H1 (cell line): ENCODE results near the gene MAP3K10. TPM values are rescaled to one million over a fixed set of nuclear protein-coding genes. Genes with fewer than 3 reads are reported as not detected.

Source experiments
- CTCF ChIA-PET: fragments of 300-600 bp; sonication (Branson Sonifier 250); formaldehyde crosslinking; loops from one replicate; lab custom pipeline; 2021; ENCODE audit not compliant: partially characterized antibody; lab: Charles Lee
- POLR2A ChIA-PET: fragments of 300-600 bp; sonication (Branson Sonifier 250); formaldehyde crosslinking; loops from one replicate; lab custom pipeline; 2021; ENCODE audit warnings: inconsistent platforms; ENCODE audit not compliant: partially characterized antibody; lab: Charles Lee
- DNase-seq, 2 experiments: peaks; one replicate each; pipeline versions ENCODE4 v3.0.0 to v3.0.0-alpha.2; 2010 to 2022; ENCODE audit warnings: low spot score in 2 of 2, low read depth in 1 of 2, mixed read lengths in 1 of 2
- FAIRE-seq: peaks from 2 replicates; lab custom pipeline; 2011; peaks lifted over from hg19 to GRCh38; lab: Jason Lieb, UNC
- H2AFZ ChIP-seq: 2 replicates; pipeline ENCODE4 v1.8.1; 2012; ENCODE audit warnings: low read length, inconsistent platforms
- H2AK5ac ChIP-seq: 2 replicates; pipeline ENCODE4 v1.6.1; 2013; ENCODE audit warnings: low read depth, low read length
- H2BK120ac ChIP-seq: replicated peaks from 2 replicates; pipeline ENCODE3; 2013; ENCODE audit warnings: low read depth, low read length, inconsistent platforms
- H2BK12ac ChIP-seq: 2 replicates; pipeline ENCODE4 v1.6.1; 2013; ENCODE audit warnings: low read depth, low read length
- H2BK15ac ChIP-seq: 2 replicates; pipeline ENCODE4 v1.6.1; 2013; ENCODE audit warnings: low read length
- H2BK20ac ChIP-seq: 2 replicates; pipeline ENCODE4 v1.6.1; 2013; ENCODE audit warnings: low read length
- H2BK5ac ChIP-seq: 2 replicates; pipeline ENCODE4 v1.6.1; 2013; ENCODE audit warnings: low read depth, low read length
- H3K14ac ChIP-seq: 2 replicates; pipeline ENCODE4 v1.6.1; 2013; ENCODE audit warnings: inconsistent platforms; ENCODE audit not compliant: insufficient read length
- H3K18ac ChIP-seq: 2 replicates; pipeline ENCODE4 v1.6.1; 2013; ENCODE audit warnings: low read length; ENCODE audit errors: extremely low read depth
- H3K23ac ChIP-seq: 2 replicates; pipeline ENCODE4 v1.6.1; 2013; ENCODE audit warnings: inconsistent platforms; ENCODE audit not compliant: insufficient read length
- H3K23me2 ChIP-seq: 2 replicates; pipeline ENCODE4 v1.6.1; 2013; ENCODE audit warnings: low read depth, low read length
- H3K27ac ChIP-seq: 2 replicates; pipeline ENCODE4 v1.6.1; 2011; ENCODE audit warnings: low read depth, low read length, inconsistent platforms
- H3K27me3 ChIP-seq, 4 experiments: replicated peaks in 1 of 4; 1 replicate in 1 of 4; 2 replicates in 3 of 4; pipeline versions ENCODE4 v1.6.1 to v1.8.1; 2011 to 2013; ENCODE audit warnings: low read length in 3 of 4, mild to moderate bottlenecking in 3 of 4, inconsistent platforms in 2 of 4, mixed read lengths in 2 of 4, moderate library complexity in 1 of 4; ENCODE audit not compliant: control insufficient read depth in 3 of 4, insufficient read depth in 3 of 4; ENCODE audit errors: extremely low read depth in 1 of 4
- H3K36me3 ChIP-seq, 4 experiments: 2 replicates each; pipeline versions ENCODE4 v1.6.1 to v1.8.1; 2011 to 2013; ENCODE audit warnings: mild to moderate bottlenecking in 4 of 4, low read length in 3 of 4, moderate library complexity in 2 of 4, control low read depth in 1 of 4, inconsistent platforms in 1 of 4; ENCODE audit not compliant: insufficient read depth in 4 of 4, control insufficient read depth in 2 of 4
- H3K4ac ChIP-seq: replicated peaks from 2 replicates; pipeline ENCODE3; 2013; ENCODE audit warnings: low read length, low read depth, mixed read lengths, inconsistent platforms; ENCODE audit not compliant: insufficient read length
- H3K4me1 ChIP-seq, 4 experiments: replicated peaks in 1 of 4; 1 replicate in 1 of 4; 2 replicates in 3 of 4; pipeline versions ENCODE4 v1.6.1 to v1.8.1; 2011 to 2013; ENCODE audit warnings: low read length in 3 of 4, inconsistent platforms in 2 of 4, mixed read lengths in 1 of 4; ENCODE audit not compliant: insufficient read depth in 4 of 4, control insufficient read depth in 3 of 4
- H3K4me2 ChIP-seq, 2 experiments: 2 replicates each; pipeline versions ENCODE4 v1.6.1 to v1.8.1; 2011 to 2013; ENCODE audit warnings: low read depth in 2 of 2, low read length in 2 of 2, control low read depth in 1 of 2, inconsistent platforms in 1 of 2, mild to moderate bottlenecking in 1 of 2; ENCODE audit not compliant: insufficient read depth in 1 of 2
- H3K4me3 ChIP-seq, 4 experiments: fragments of 200-600, 300-600 bp in 1 of 4; sonication (generic), shearing (Covaris generic), sonication (Bioruptor Twin) in 1 of 4; 2 replicates each; pipeline versions ENCODE4 v1.5.1 to v1.8.1; 2011 to 2016; ENCODE audit warnings: low read length in 4 of 4, low read depth in 3 of 4, control low read depth in 2 of 4, inconsistent platforms in 2 of 4, mild to moderate bottlenecking in 2 of 4, mixed read lengths in 1 of 4, moderate library complexity in 1 of 4; ENCODE audit not compliant: insufficient read depth in 2 of 4; ENCODE audit errors: extremely low read depth in 1 of 4
- H3K56ac ChIP-seq: replicated peaks from 2 replicates; pipeline ENCODE3; 2013; ENCODE audit warnings: low read depth, mild to moderate bottlenecking, mixed read lengths, low read length, inconsistent platforms; ENCODE audit not compliant: insufficient read length
- H3K79me1 ChIP-seq: 2 replicates; pipeline ENCODE4 v1.6.1; 2013; ENCODE audit warnings: low read depth, low read length, control low read depth
- H3K79me2 ChIP-seq, 2 experiments: 2 replicates each; pipeline versions ENCODE4 v1.6.1 to v1.8.1; 2012 to 2013; ENCODE audit warnings: low read length in 2 of 2, mild to moderate bottlenecking in 2 of 2, inconsistent platforms in 1 of 2; ENCODE audit not compliant: insufficient read depth in 2 of 2, control insufficient read depth in 1 of 2
- H3K9ac ChIP-seq, 4 experiments: replicated peaks in 1 of 4; 1 replicate in 1 of 4; 2 replicates in 3 of 4; pipeline versions ENCODE4 v1.6.1 to v1.8.1; 2011 to 2013; ENCODE audit warnings: low read depth in 3 of 4, low read length in 3 of 4, control low read depth in 2 of 4, mild to moderate bottlenecking in 2 of 4, moderate library complexity in 2 of 4, inconsistent platforms in 1 of 4; ENCODE audit errors: extremely low read depth in 1 of 4
- H3K9me3 ChIP-seq, 2 experiments: 2 replicates each; pipeline versions ENCODE4 v1.6.1 to v1.8.1; 2012 to 2013; ENCODE audit warnings: mild to moderate bottlenecking in 2 of 2, moderate library complexity in 2 of 2, control low read depth in 1 of 2, inconsistent platforms in 1 of 2, low read depth in 1 of 2, low read length in 1 of 2, mixed read lengths in 1 of 2; ENCODE audit not compliant: insufficient read depth in 2 of 2
- H4K20me1 ChIP-seq, 2 experiments: replicated peaks in 1 of 2; 2 replicates each; pipeline versions ENCODE3 to v1.8.1; 2011 to 2013; ENCODE audit warnings: inconsistent platforms in 2 of 2, low read length in 2 of 2, mild to moderate bottlenecking in 1 of 2; ENCODE audit not compliant: insufficient read depth in 2 of 2, control insufficient read depth in 1 of 2
- H4K5ac ChIP-seq: 2 replicates; pipeline ENCODE4 v1.6.1; 2013; ENCODE audit warnings: low read length, low read depth, mixed read lengths, inconsistent platforms; ENCODE audit not compliant: insufficient read length
- H4K8ac ChIP-seq: 2 replicates; pipeline ENCODE4 v1.8.0; 2013; ENCODE audit warnings: mild to moderate bottlenecking, moderate library complexity, low read length, inconsistent platforms; ENCODE audit not compliant: insufficient read depth; ENCODE audit errors: extremely low read depth
- H4K91ac ChIP-seq: replicated peaks from 2 replicates; pipeline ENCODE3; 2013; ENCODE audit warnings: low read length, mixed read lengths, inconsistent platforms; ENCODE audit not compliant: insufficient read length
- BCL11A ChIP-seq, 2 experiments: IDR thresholded peaks; one replicate each; pipeline ENCODE4 v1.6.1; 2011; ENCODE audit warnings: low read depth in 2 of 2, low read length in 2 of 2, mild to moderate bottlenecking in 2 of 2
- CEBPB ChIP-seq: IDR thresholded peaks from 2 replicates; pipeline ENCODE4 v1.6.1; 2012; ENCODE audit warnings: low read depth, low read length
- EP300 ChIP-seq, 2 experiments: IDR thresholded peaks; 1 replicate in 1 of 2; 2 replicates in 1 of 2; pipeline ENCODE4 v1.6.1; 2011 to 2012; ENCODE audit warnings: low read depth in 2 of 2, low read length in 2 of 2, mild to moderate bottlenecking in 2 of 2, borderline replicate concordance in 1 of 2, inconsistent platforms in 1 of 2, moderate library complexity in 1 of 2
- GTF2F1 ChIP-seq: IDR thresholded peaks from 2 replicates; pipeline ENCODE4 v1.6.1; 2012; ENCODE audit warnings: low read depth, low read length, improper control_type of control experiment, borderline replicate concordance
- HDAC2 ChIP-seq, 2 experiments: fragments of 300-600 bp in 1 of 2; sonication (generic) in 1 of 2; IDR thresholded peaks; 2 replicates each; pipeline ENCODE4 v1.6.1; 2011 to 2012; ENCODE audit warnings: low read depth in 2 of 2, low read length in 2 of 2, mild to moderate bottlenecking in 2 of 2, moderate library complexity in 2 of 2, borderline replicate concordance in 1 of 2, inconsistent platforms in 1 of 2
- NRF1 ChIP-seq: IDR thresholded peaks from 2 replicates; pipeline ENCODE4 v1.6.1; 2011; ENCODE audit warnings: mild to moderate bottlenecking, low read depth, low read length, improper control_type of control experiment
- RAD21 ChIP-seq, 2 experiments: IDR thresholded peaks in 1 of 2; conservative IDR thresholded peaks in 1 of 2; 2 replicates each; pipeline ENCODE4 v1.6.1; 2011; ENCODE audit warnings: low read depth in 2 of 2, low read length in 2 of 2, improper control_type of control experiment in 1 of 2, inconsistent platforms in 1 of 2, mild to moderate bottlenecking in 1 of 2, moderate library complexity in 1 of 2
- RBBP5 ChIP-seq: IDR thresholded peaks from 2 replicates; pipeline ENCODE4 v1.7.1; 2012; ENCODE audit warnings: low read depth, mild to moderate bottlenecking, inconsistent platforms, low read length, moderate library complexity, borderline replicate concordance
- SIN3A ChIP-seq, 2 experiments: IDR thresholded peaks in 1 of 2; conservative IDR thresholded peaks in 1 of 2; 2 replicates each; pipeline ENCODE4 v1.6.1; 2011 to 2012; ENCODE audit warnings: low read length in 2 of 2, improper control_type of control experiment in 1 of 2, low read depth in 1 of 2, mild to moderate bottlenecking in 1 of 2
- SIRT6 ChIP-seq: IDR thresholded peaks from one replicate; pipeline ENCODE4 v1.7.1; 2012; ENCODE audit warnings: low read length, inconsistent platforms
- SP1 ChIP-seq: IDR thresholded peaks from 2 replicates; pipeline ENCODE4 v1.6.1; 2011; ENCODE audit warnings: low read depth, low read length
- SUZ12 ChIP-seq: fragments of 200-600 bp; sonication (generic); IDR thresholded peaks from 2 replicates; pipeline ENCODE4 v1.6.1; 2012; ENCODE audit warnings: mild to moderate bottlenecking, inconsistent platforms, low read length, moderate library complexity, mixed read lengths
- TAF1 ChIP-seq: IDR thresholded peaks from 2 replicates; pipeline ENCODE4 v1.6.1; 2011; ENCODE audit warnings: mild to moderate bottlenecking, low read depth, low read length
- WGBS, 2 experiments: shearing (Covaris generic) in 1 of 2; methylation state at CpG; one replicate each; pipeline versions ENCODE4 v1.1.6 to v1.1.7; 2013 to 2015; ENCODE audit warnings: low lambda C conversion rate in 2 of 2, mixed read lengths in 2 of 2, inconsistent platforms in 1 of 2, low coverage in 1 of 2, missing lambda C conversion rate in 1 of 2; ENCODE audit not compliant: insufficient replicate concordance in 2 of 2, insufficient coverage in 1 of 2, insufficient read length in 1 of 2; ENCODE audit errors: extremely low coverage in 1 of 2, missing lambda C conversion rate in 1 of 2; 5-methylcytosine and 5-hydroxymethylcytosine counted together
- polyA plus RNA-seq, 7 experiments: library from polyadenylated mRNA; depleted of rRNA in 3 of 7; stranded (reverse) in 5 of 7; unstranded in 2 of 7; fragments of >200 nt in 5 of 7; fragments of 200-250 nt in 2 of 7; gene quantifications; 1 replicate in 5 of 7; 2 replicates in 1 of 7; 4 replicates in 1 of 7; pipeline versions ENCODE4 v1.2.1 to v1.2.3, GENCODE V29; 2011 to 2013; ENCODE audit warnings: missing spikeins in 2 of 7, mixed read lengths in 2 of 7
- total RNA-seq: library from RNA; stranded (reverse); fragmentation: NEBNext Ultra II Directional; extraction: Animal tissue kit (Norgen Biotek cat#: 25700); gene quantifications from 2 replicates; pipeline ENCODE4 v1.2.1, GENCODE V29; 2021

MAP3K10 gene
- total and polyA plus RNA-seq, 2 of the 8 experiments (the other 6 are each of a cell fraction or from before 2014, with no cell fraction given): 4.9 to 15.9 TPM

GRCh38 chr19:40159744-40160143 is 31.5 kb upstream of the MAP3K10 start:
- Histone ChIP-seq H3K4ac (no peak overlapping the region), H2BK5ac (no peak overlapping the region), H2BK20ac (no peak overlapping the region), H2AK5ac (no peak overlapping the region), H4K20me1 (no peaks in the 10 kb centered on the region), H3K4me2 (no peak overlapping the region), H3K27me3 (no peaks in the 10 kb centered on the region; a peak in 1 of 7 replicates), H2BK15ac (no peak overlapping the region), H3K4me3 (no peak overlapping the region), H3K9ac (no peak overlapping the region), H3K56ac (no peak overlapping the region), H3K9me3 (peaks cover 0 to 3% of the 10 kb centered on the region in 2 experiments; a peak in 1 of 4 replicates), H2BK12ac (no peak overlapping the region), H4K91ac (no peak overlapping the region), H3K36me3 (no peaks in the 10 kb centered on the region), H3K14ac (no peak overlapping the region), H4K8ac (no peak overlapping the region), H3K18ac (no peak overlapping the region), H3K27ac (no peak overlapping the region), H2AFZ (no peak overlapping the region), H3K23ac (no peak overlapping the region), H3K79me1 (no peaks in the 10 kb centered on the region), H3K4me1 (no peaks in the 10 kb centered on the region), H4K5ac (no peak overlapping the region), H3K79me2 (no peaks in the 10 kb centered on the region), H2BK120ac (no peak overlapping the region), H3K23me2 (no peaks in the 10 kb centered on the region)
- FAIRE-seq: no peak
- ChIA-PET CTCF (interaction anchor here (1.1 to 5.0 kb wide), 4 partner anchors 15 to 178 kb away, joined by 3 to 37 read pairs (median 4); no protein-coding TSS in a partner anchor), POLR2A (no interaction called here)
- no peak for TF ChIP-seq SUZ12
- TF ChIP-seq RAD21 (IDR thresholded peaks at IDR 0.05 in 1 of 2, conservative IDR thresholded peaks at IDR 0.05 in 1 of 2; ENCODE audit: low read depth in 2 of 2, low read length in 2 of 2): no peak
- TF ChIP-seq SP1: no peak
- TF ChIP-seq SIN3A (conservative IDR thresholded peaks at IDR 0.05 in 1 of 2, IDR thresholded peaks at IDR 0.05 in 1 of 2; ENCODE audit: low read depth in 1 of 2, low read length in 2 of 2): no peak
- TF ChIP-seq RBBP5: no peak
- TF ChIP-seq NRF1: no peak
- no peak for TF ChIP-seq HDAC2 (IDR thresholded peaks at IDR 0.05; ENCODE audit: borderline replicate concordance in 1 of 2, low read depth in 2 of 2, low read length in 2 of 2)
- TF ChIP-seq BCL11A (IDR thresholded peaks at IDR 0.05; ENCODE audit: low read depth in 2 of 2, low read length in 2 of 2): no peak
- no peak for TF ChIP-seq EP300 (IDR thresholded peaks at IDR 0.05; ENCODE audit: borderline replicate concordance in 1 of 2, low read depth in 2 of 2, low read length in 2 of 2)
- no peak for TF ChIP-seq SIRT6
- no peak for TF ChIP-seq GTF2F1
- TF ChIP-seq CEBPB: no peak
- no peak for TF ChIP-seq TAF1
- no peak for DNase-seq
- 86% methylated on average over 5 of the region's 5 CpGs; no CpG with 5 or more reads in 1 of the 2 experiments for WGBS, 2 experiments
